Measurements from ENCODE around the gene MPO.

DNA sequence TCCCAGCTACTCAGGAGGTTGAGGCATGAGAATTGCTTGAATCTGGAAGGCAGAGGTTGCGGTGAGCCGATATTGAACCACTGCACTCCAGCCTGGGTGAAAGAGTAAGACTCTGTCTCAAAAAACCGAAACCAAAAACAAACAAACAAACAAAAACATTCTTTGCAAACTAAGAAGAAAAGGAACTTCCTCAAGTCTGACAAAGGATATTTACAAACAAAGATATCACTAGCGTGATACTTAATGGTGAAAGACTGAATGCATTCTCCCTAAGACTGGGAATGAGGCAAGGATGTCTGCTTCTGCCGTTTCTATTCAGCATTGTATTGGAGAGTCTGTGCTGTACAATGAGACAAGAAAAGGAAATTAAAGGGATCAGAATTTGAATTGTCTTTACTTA, 10.5 kb upstream of the MPO start:
- TF ChIP-seq POLR2AphosphoS5 (IDR thresholded peaks at IDR 0.05; ENCODE audit: low read depth, low read length) (no peak), POLR2A (IDR thresholded peaks at IDR 0.05; ENCODE audit: low read depth, low read length) (no peak)

All from GM12892 (cell line).